GM23338 (cell line): Measurements from ENCODE around the gene TSHZ3.

ENCODE experiments used
- CREB1 ChIP-seq: fragments of 250-450 bp; sonication (Bioruptor Pico); IDR thresholded peaks from 2 replicates; pipeline ENCODE4 v1.5.0; 2020; ENCODE audit warnings: low read depth, mild to moderate bottlenecking, moderate library complexity
- ETS1 ChIP-seq: IDR thresholded peaks from 2 replicates; pipeline ENCODE4 v1.6.1; 2016; ENCODE audit warnings: antibody characterized with exemption
- EZH2 ChIP-seq: fragments of 200-600 bp; sonication (generic); IDR thresholded peaks from one replicate; pipeline ENCODE4 v1.8.0; 2017; ENCODE audit warnings: antibody characterized with exemption, mild to moderate bottlenecking, low read depth; ENCODE audit not compliant: unreplicated experiment
- EZH2phosphoT487 ChIP-seq: fragments of 200-600 bp; sonication (generic); IDR thresholded peaks from one replicate; pipeline ENCODE4 v1.8.1; 2018; ENCODE audit warnings: antibody characterized with exemption; ENCODE audit not compliant: unreplicated experiment
- JUNB ChIP-seq: IDR thresholded peaks from one replicate; pipeline ENCODE4 v1.6.1; 2016; ENCODE audit warnings: antibody characterized with exemption; ENCODE audit not compliant: unreplicated experiment
- NANOG ChIP-seq: IDR thresholded peaks from 2 replicates; pipeline ENCODE4 v1.6.1; 2016; ENCODE audit warnings: antibody characterized with exemption, borderline replicate concordance
- POLR2AphosphoS5 ChIP-seq: IDR thresholded peaks from 2 replicates; pipeline ENCODE4 v1.6.1; 2016; ENCODE audit warnings: antibody characterized with exemption, low read depth
- REST ChIP-seq: IDR thresholded peaks from one replicate; pipeline ENCODE4 v1.6.1; 2018; ENCODE audit warnings: antibody characterized with exemption; ENCODE audit not compliant: unreplicated experiment
- STAT1 ChIP-seq: IDR thresholded peaks from one replicate; pipeline ENCODE4 v1.6.1; 2016; ENCODE audit warnings: antibody characterized with exemption; ENCODE audit not compliant: unreplicated experiment
- ZNF114 ChIP-seq: fragments of 250-450 bp; sonication (Bioruptor Pico); IDR thresholded peaks from 2 replicates; pipeline ENCODE4 v1.5.0; 2020; ENCODE audit warnings: mild to moderate bottlenecking, moderate library complexity
- ZNF331 ChIP-seq: fragments of 250-450 bp; sonication (Bioruptor Pico); IDR thresholded peaks from 2 replicates; pipeline ENCODE4 v1.5.0; 2020; ENCODE audit warnings: low read depth, mild to moderate bottlenecking, moderate library complexity
- TF ChIP-seq, protein P1 (sequence below), 2 experiments: fragments of 200-600 bp in 1 of 2; sonication (generic) in 1 of 2; conservative IDR thresholded peaks; 2 replicates each; pipeline versions ENCODE4 v1.5.1 to v1.6.1; 2016 to 2017; ENCODE audit warnings: antibody characterized with exemption in 2 of 2, low read depth in 2 of 2, mild to moderate bottlenecking in 2 of 2, moderate library complexity in 1 of 2

DNA sequence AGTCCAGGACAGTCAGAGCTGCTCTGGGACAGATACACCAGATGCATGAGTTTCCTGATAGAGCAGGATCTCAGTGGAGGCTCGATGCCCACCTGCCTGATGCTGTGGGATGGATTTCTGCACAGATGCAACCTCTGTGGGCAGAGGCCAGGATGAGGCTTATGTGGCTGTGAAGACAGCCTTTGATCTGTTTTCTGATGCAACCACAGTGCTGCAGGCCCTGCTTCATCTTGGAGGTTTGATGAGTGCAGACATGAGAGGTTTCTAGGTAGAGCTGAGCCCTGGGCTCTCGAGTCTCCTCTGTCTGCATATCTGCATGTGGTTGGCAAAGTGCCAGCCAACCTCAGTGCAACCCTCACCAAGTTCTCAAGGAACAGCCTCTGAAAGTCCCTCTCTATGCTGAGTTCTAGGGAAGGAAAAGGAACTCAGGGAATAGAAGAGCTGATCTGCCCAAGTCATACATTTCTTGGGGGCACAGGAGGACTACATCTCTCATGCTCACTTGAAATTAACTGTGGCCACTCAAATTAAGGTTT, 23.1 kb upstream of the TSHZ3 start:
- TF ChIP-seq, protein P1, sequence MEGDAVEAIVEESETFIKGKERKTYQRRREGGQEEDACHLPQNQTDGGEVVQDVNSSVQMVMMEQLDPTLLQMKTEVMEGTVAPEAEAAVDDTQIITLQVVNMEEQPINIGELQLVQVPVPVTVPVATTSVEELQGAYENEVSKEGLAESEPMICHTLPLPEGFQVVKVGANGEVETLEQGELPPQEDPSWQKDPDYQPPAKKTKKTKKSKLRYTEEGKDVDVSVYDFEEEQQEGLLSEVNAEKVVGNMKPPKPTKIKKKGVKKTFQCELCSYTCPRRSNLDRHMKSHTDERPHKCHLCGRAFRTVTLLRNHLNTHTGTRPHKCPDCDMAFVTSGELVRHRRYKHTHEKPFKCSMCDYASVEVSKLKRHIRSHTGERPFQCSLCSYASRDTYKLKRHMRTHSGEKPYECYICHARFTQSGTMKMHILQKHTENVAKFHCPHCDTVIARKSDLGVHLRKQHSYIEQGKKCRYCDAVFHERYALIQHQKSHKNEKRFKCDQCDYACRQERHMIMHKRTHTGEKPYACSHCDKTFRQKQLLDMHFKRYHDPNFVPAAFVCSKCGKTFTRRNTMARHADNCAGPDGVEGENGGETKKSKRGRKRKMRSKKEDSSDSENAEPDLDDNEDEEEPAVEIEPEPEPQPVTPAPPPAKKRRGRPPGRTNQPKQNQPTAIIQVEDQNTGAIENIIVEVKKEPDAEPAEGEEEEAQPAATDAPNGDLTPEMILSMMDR (conservative IDR thresholded peaks at IDR 0.05; ENCODE audit: low read depth in 2 of 2): no peak
- no peak for TF ChIP-seq ETS1
- no peak for TF ChIP-seq JUNB
- no peak for TF ChIP-seq EZH2
- TF ChIP-seq ZNF114 (CRISPR knock-in tag): no peak
- no peak for TF ChIP-seq NANOG
- no peak for TF ChIP-seq ZNF331
- TF ChIP-seq EZH2phosphoT487: no peak
- TF ChIP-seq STAT1: no peak
- TF ChIP-seq CREB1 (CRISPR knock-in tag): no peak
- no peak for TF ChIP-seq REST
- TF ChIP-seq POLR2AphosphoS5: no peak
